H9 (cell line): ENCODE measurements around the gene PDPN. TPM values are rescaled to one million over a fixed set of nuclear protein-coding genes. Genes with fewer than 3 reads are reported as not detected.

Experiments
- DNase-seq: peaks from one replicate; pipeline ENCODE4 v3.0.0-alpha.2; 2017
- H2AFZ ChIP-seq: one replicate; pipeline ENCODE4 v1.6.1; 2013; ENCODE audit warnings: mild to moderate bottlenecking, low read length, control low read depth, moderate library complexity
- H2AK5ac ChIP-seq: 2 replicates; pipeline ENCODE4 v1.6.1; 2013; ENCODE audit warnings: low read length, control low read depth, mixed read lengths; ENCODE audit not compliant: insufficient read length
- H2BK120ac ChIP-seq: one replicate; pipeline ENCODE4 v1.6.1; 2013; ENCODE audit warnings: low read depth, mild to moderate bottlenecking, low read length, control low read depth, inconsistent platforms; ENCODE audit not compliant: poor library complexity, severe bottlenecking
- H2BK12ac ChIP-seq: 2 replicates; pipeline ENCODE4 v1.6.1; 2013; ENCODE audit warnings: low read length, control low read depth, mixed read lengths, low read depth; ENCODE audit not compliant: insufficient read length
- H2BK15ac ChIP-seq: 2 replicates; pipeline ENCODE4 v1.6.1; 2013; ENCODE audit warnings: low read depth, low read length, control low read depth
- H2BK20ac ChIP-seq: one replicate; pipeline ENCODE4 v1.6.1; 2013; ENCODE audit warnings: low read depth, mild to moderate bottlenecking, low read length, control low read depth, inconsistent platforms; ENCODE audit not compliant: poor library complexity, severe bottlenecking
- H2BK5ac ChIP-seq: 2 replicates; pipeline ENCODE4 v1.6.1; 2013; ENCODE audit warnings: low read length, control low read depth, mixed read lengths; ENCODE audit not compliant: insufficient read length
- H3K14ac ChIP-seq: 2 replicates; pipeline ENCODE4 v1.6.1; 2013; ENCODE audit warnings: low read length, control low read depth; ENCODE audit not compliant: insufficient read depth
- H3K18ac ChIP-seq: 2 replicates; pipeline ENCODE4 v1.6.1; 2013; ENCODE audit warnings: low read depth, mild to moderate bottlenecking, mixed read lengths, low read length, control low read depth; ENCODE audit not compliant: insufficient read length
- H3K23ac ChIP-seq: 2 replicates; pipeline ENCODE4 v1.6.1; 2013; ENCODE audit warnings: low read length, control low read depth, mixed read lengths, low read depth; ENCODE audit not compliant: insufficient read length
- H3K23me2 ChIP-seq: 2 replicates; pipeline ENCODE4 v1.6.1; 2013; ENCODE audit warnings: low read depth, mild to moderate bottlenecking, mixed read lengths, low read length, control low read depth; ENCODE audit not compliant: insufficient read length, poor library complexity, severe bottlenecking
- H3K27ac ChIP-seq: 2 replicates; pipeline ENCODE4 v1.5.1; 2013; ENCODE audit warnings: low read length, control low read depth, mixed read lengths, low read depth; ENCODE audit not compliant: insufficient read length
- H3K27me3 ChIP-seq: 2 replicates; pipeline ENCODE4 v1.6.1; 2013; ENCODE audit warnings: low read length, control low read depth, inconsistent platforms; ENCODE audit not compliant: insufficient read depth
- H3K4ac ChIP-seq: 2 replicates; pipeline ENCODE4 v1.6.1; 2013; ENCODE audit warnings: low read depth, mild to moderate bottlenecking, control low read depth, inconsistent platforms, low read length, moderate library complexity
- H3K4me1 ChIP-seq: 2 replicates; pipeline ENCODE4 v1.6.1; 2013; ENCODE audit warnings: low read length, control low read depth, inconsistent platforms; ENCODE audit not compliant: insufficient read depth
- H3K4me2 ChIP-seq: 2 replicates; pipeline ENCODE4 v1.6.1; 2013; ENCODE audit warnings: low read length, control low read depth, mixed read lengths; ENCODE audit not compliant: insufficient read length, insufficient read depth
- H3K56ac ChIP-seq: 2 replicates; pipeline ENCODE4 v1.6.1; 2013; ENCODE audit warnings: low read depth, mild to moderate bottlenecking, mixed read lengths, low read length, control low read depth; ENCODE audit not compliant: insufficient read length
- H3K79me1 ChIP-seq: 2 replicates; pipeline ENCODE4 v1.6.1; 2013; ENCODE audit warnings: low read depth, mild to moderate bottlenecking, moderate library complexity, low read length, control low read depth, inconsistent platforms; ENCODE audit not compliant: insufficient read depth, poor library complexity, severe bottlenecking
- H3K79me2 ChIP-seq: 2 replicates; pipeline ENCODE4 v1.6.1; 2013; ENCODE audit warnings: low read length, control low read depth, inconsistent platforms; ENCODE audit not compliant: insufficient read depth
- H3K9ac ChIP-seq: 2 replicates; pipeline ENCODE4 v1.6.1; 2013; ENCODE audit warnings: low read length, control low read depth, mixed read lengths; ENCODE audit not compliant: insufficient read length; ENCODE audit errors: extremely low read depth
- H3K9me3 ChIP-seq: one replicate; pipeline ENCODE4 v1.6.1; 2013; ENCODE audit warnings: low read depth, low read length, inconsistent platforms; ENCODE audit not compliant: control insufficient read depth
- H3T11ph ChIP-seq: one replicate; pipeline ENCODE4 v1.6.1; 2013; ENCODE audit warnings: mild to moderate bottlenecking, low read length, control low read depth, inconsistent platforms
- H4K20me1 ChIP-seq: one replicate; pipeline ENCODE4 v1.6.1; 2013; ENCODE audit not compliant: control insufficient read depth, insufficient read length, insufficient read depth
- H4K5ac ChIP-seq: 2 replicates; pipeline ENCODE4 v1.6.1; 2013; ENCODE audit warnings: low read depth, mild to moderate bottlenecking, mixed read lengths, low read length, control low read depth; ENCODE audit not compliant: insufficient read length
- H4K8ac ChIP-seq: replicated peaks from 2 replicates; pipeline ENCODE4 v1.6.1; 2013; ENCODE audit warnings: low read length, control low read depth, mixed read lengths, low read depth; ENCODE audit not compliant: insufficient read length
- H4K91ac ChIP-seq: 2 replicates; pipeline ENCODE4 v1.6.1; 2013; ENCODE audit warnings: low read depth, mild to moderate bottlenecking, moderate library complexity, mixed read lengths, low read length, control low read depth; ENCODE audit not compliant: insufficient read length
- H3K27ac Mint-ChIP-seq, 3 experiments: 2 replicates in 2 of 3; 3 replicates in 1 of 3; pipeline ENCODE4 v1.8.0; 2020 to 2021; ENCODE audit warnings: mixed read lengths in 3 of 3, mild to moderate bottlenecking in 1 of 3, moderate library complexity in 1 of 3
- H3K27me3 Mint-ChIP-seq: 2 replicates; pipeline ENCODE4 v1.8.0; 2021; ENCODE audit warnings: low read depth, mild to moderate bottlenecking, moderate library complexity, mixed read lengths
- H3K36me3 Mint-ChIP-seq, 3 experiments: 2 replicates in 2 of 3; 3 replicates in 1 of 3; pipeline ENCODE4 v1.8.0; 2020 to 2021; ENCODE audit warnings: low read depth in 3 of 3, mixed read lengths in 3 of 3; ENCODE audit not compliant: insufficient read depth in 1 of 3
- H3K4me1 Mint-ChIP-seq, 2 experiments: 2 replicates each; pipeline ENCODE4 v1.8.0; 2020; ENCODE audit warnings: mixed read lengths in 2 of 2
- H3K4me3 Mint-ChIP-seq, 2 experiments: 2 replicates in 1 of 2; 3 replicates in 1 of 2; pipeline ENCODE4 v1.8.0; 2020 to 2021; ENCODE audit warnings: mild to moderate bottlenecking in 2 of 2, mixed read lengths in 2 of 2, moderate library complexity in 1 of 2
- H3K9me3 Mint-ChIP-seq, 2 experiments: 2 replicates in 1 of 2; 3 replicates in 1 of 2; pipeline ENCODE4 v1.8.0; 2020; ENCODE audit warnings: mild to moderate bottlenecking in 2 of 2, mixed read lengths in 2 of 2, moderate library complexity in 1 of 2
- CTCF ChIP-seq: fragments of 200-600 bp; sonication (generic); conservative IDR thresholded peaks from 3 replicates; pipeline ENCODE4 v1.8.0; 2021; ENCODE audit warnings: antibody characterized with exemption, mild to moderate bottlenecking
- WGBS: extraction: QIAGEN DNeasy Blood & Tissue Kit; methylation state at CpG from one replicate; pipeline ENCODE4 v1.1.7; 2013; ENCODE audit warnings: missing lambda C conversion rate, low lambda C conversion rate, mixed read lengths; ENCODE audit not compliant: insufficient read length; ENCODE audit errors: extremely low coverage; 5-methylcytosine and 5-hydroxymethylcytosine counted together
- total RNA-seq: library from RNA; stranded (reverse); gene quantifications from 2 replicates; pipeline ENCODE4 v1.2.1, GENCODE V29; 2021

The PDPN gene
- total RNA-seq, 1 experiment from 2014 or later: 205 TPM

GRCh38 chr1:13651279-13651678 is 67.6 kb downstream of the PDPN start:
- Histone ChIP-seq H2BK20ac (no peak overlapping the region), H3K9me3 (no peaks in the 10 kb centered on the region), H3K79me1 (no peaks in the 10 kb centered on the region), H4K8ac (no peak overlapping the region), H3K27me3 (no peaks in the 10 kb centered on the region), H3T11ph (no peak overlapping the region), H3K18ac (no peak overlapping the region), H3K4ac (no peak overlapping the region), H2BK15ac (no peak overlapping the region), H3K4me2 (no peak overlapping the region), H2AK5ac (no peak overlapping the region), H3K23me2 (no peaks in the 10 kb centered on the region), H2AFZ (no peak overlapping the region), H3K14ac (no peak overlapping the region), H3K79me2 (no peaks in the 10 kb centered on the region), H2BK12ac (no peak overlapping the region), H2BK120ac (no peak overlapping the region), H3K23ac (no peak overlapping the region), H2BK5ac (no peak overlapping the region), H3K4me1 (no peaks in the 10 kb centered on the region), H3K56ac (no peak overlapping the region), H4K20me1 (no peaks in the 10 kb centered on the region), H3K27ac (no peak overlapping the region), H4K5ac (no peak overlapping the region), H3K9ac (no peak overlapping the region), H4K91ac (no peak overlapping the region)
- Mint-ChIP-seq H3K36me3 (no peaks in the 10 kb centered on the region; a peak in 2 of 7 replicates), H3K27me3 (no peaks in the 10 kb centered on the region; the same call in 1 of the 2 replicates), H3K4me3 (no peak overlapping the region), H3K9me3 (peaks cover 6 to 15% of the 10 kb centered on the region in 2 experiments; a peak in 2 of 5 replicates), H3K27ac (no peak overlapping the region), H3K4me1 (no peaks in the 10 kb centered on the region)
- TF ChIP-seq CTCF: no peak
- no CpG with 5 or more reads among the region's 3 CpGs for WGBS
- DNase-seq: no peak
